Liver (tissue), 3 donors: ENCODE results near the gene ZNF606.

Source experiments
- CTCF ChIP-seq: fragments of 150-350 bp; IDR thresholded peaks from 2 replicates; pipeline ENCODE4 v1.5.1; 2017; ENCODE audit warnings: improper control_type of control experiment, low read depth, low read length; ENCODE audit not compliant: missing input control
- GABPA ChIP-seq, 2 donors: IDR thresholded peaks in 1 of 2; conservative IDR thresholded peaks in 1 of 2; 2 replicates each; pipeline ENCODE4 v1.6.1; 2016; ENCODE audit warnings: antibody characterized with exemption in 2 of 2, mild to moderate bottlenecking in 1 of 2, moderate library complexity in 1 of 2
- MAX ChIP-seq: IDR thresholded peaks from 2 replicates; pipeline ENCODE4 v1.6.1; 2016; ENCODE audit warnings: antibody characterized with exemption
- donor health status: healthy.
- donor health status: healthy.

- TF ChIP-seq CTCF (no peak), MAX (no peak), GABPA (IDR thresholded peaks at IDR 0.05 in 1 of 2, conservative IDR thresholded peaks at IDR 0.05 in 1 of 2) (no peak)
These were observed 47.6 kb downstream of the ZNF606 start for GRCh38 chr19:57954996-57955395.
